ENCODE measurements around the gene KLHL21.

The KLHL21 gene

GRCh38 chr1:6630027-6630426 lies 27.4 kb upstream of the KLHL21 start:
- no peak for TF ChIP-seq CTCF (IDR thresholded peaks at IDR 0.05; ENCODE audit: low read depth, low read length)
- no peak for DNase-seq (ENCODE audit: extremely low read depth, low read depth)

- TF ChIP-seq CTCF (IDR thresholded peaks at IDR 0.05; ENCODE audit: low read depth, low read length) = no peak
Observed at GRCh38 chr1:6628971-6629479, 26.4 kb upstream of the KLHL21 start.

DNA sequence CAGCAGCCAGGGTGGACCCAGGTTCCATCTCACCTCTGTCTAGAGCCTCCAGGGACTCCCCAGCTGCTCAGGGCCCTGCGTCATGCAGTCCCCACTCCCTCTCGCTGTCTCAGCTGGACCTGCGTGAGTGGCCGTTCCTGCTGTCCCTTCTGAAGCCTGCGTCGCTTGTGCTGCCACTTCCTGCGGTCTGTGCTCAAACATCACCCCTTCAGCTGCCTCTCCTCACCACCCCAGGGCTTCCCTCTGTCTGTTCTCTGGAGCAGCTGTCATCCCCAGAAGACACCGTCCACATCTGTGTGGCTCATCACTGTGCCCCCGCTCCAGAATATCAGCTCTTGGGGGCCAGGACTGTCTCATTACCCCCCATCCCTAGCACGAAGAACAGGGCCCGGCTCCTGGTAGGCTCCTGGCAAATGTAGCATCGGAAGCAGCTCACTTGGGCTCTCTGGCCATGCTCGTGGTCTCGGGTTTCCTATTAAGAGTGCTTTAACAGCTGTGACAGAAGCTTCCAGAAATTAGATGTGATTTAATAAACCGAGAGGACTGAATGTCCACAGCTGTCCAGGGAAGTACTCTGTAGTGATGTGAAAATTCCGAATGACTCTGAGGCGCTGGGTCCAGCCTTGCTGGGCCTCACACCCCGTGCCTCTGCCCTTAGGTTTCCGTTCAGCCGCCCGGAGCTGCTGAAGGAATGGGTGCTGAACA lies 25.3 kb upstream of the KLHL21 start:
- TF ChIP-seq CTCF (IDR thresholded peaks at IDR 0.05; ENCODE audit: low read depth, low read length) = no peak
- no peak for DNase-seq (ENCODE audit: extremely low read depth, low read depth)

More at GRCh38 chr1:6628971-6629479, 26.4 kb upstream of the KLHL21 start:
- no peak for DNase-seq (ENCODE audit: extremely low read depth, low read depth)

- DNase-seq (ENCODE audit: extremely low read depth, low read depth) = no peak
- no peak for TF ChIP-seq CTCF (IDR thresholded peaks at IDR 0.05; ENCODE audit: low read depth, low read length)
Observed at GRCh38 chr1:6627031-6627430, 24.4 kb upstream of the KLHL21 start.

DNA sequence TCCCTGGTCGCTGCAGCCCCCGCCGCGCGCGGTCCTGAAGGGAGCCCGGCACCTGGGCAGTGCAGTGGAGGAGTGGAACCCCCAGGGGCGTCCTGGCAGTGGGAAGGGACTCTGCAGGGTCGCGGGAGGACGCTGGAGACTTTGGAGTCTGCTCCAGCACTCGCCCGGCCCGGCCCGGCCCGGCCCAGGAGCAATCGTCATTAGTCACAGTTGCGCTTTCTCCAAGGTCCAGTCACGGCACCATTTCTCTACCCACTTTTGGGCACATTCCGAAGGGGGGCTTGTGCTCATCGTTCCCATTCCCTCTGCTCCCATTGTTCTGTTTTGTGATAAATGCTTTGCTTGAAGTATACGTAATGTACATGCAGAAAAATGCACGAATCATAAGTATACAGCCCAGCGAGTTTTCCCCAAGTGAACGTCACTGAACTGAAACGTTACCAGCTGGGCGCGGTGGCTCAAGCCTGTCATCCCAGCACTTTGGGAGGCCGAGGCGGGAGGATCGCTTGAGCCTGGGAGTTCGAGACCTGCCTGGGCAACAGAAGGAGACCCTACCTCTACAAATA lies 23.0 kb upstream of the KLHL21 start:
- no peak for DNase-seq (ENCODE audit: extremely low read depth, low read depth)
- TF ChIP-seq CTCF (IDR thresholded peaks at IDR 0.05; ENCODE audit: low read depth, low read length) = no peak

GRCh38 chr1:6624710-6625583 lies 22.3 kb upstream of the KLHL21 start, which contains the start of gene THAP3:
THAP3 (plus strand) TSS chr1:6624868; CDS start chr1:6625219, 351 bp downstream.
- no peak for DNase-seq (ENCODE audit: extremely low read depth, low read depth)
- no peak for TF ChIP-seq CTCF (IDR thresholded peaks at IDR 0.05; ENCODE audit: low read depth, low read length)
